Bronchial epithelial cell (primary cell): ENCODE results near the gene DNM3. TPM values are rescaled to one million over a fixed set of nuclear protein-coding genes. Genes with fewer than 3 reads are reported as not detected.

ENCODE experiments used
- DNase-seq: peaks from one replicate; pipeline ENCODE4 v3.0.0-alpha.2; 2010; ENCODE audit warnings: low read depth
- FAIRE-seq: peaks from 2 replicates; lab custom pipeline; 2011; peaks lifted over from hg19 to GRCh38; lab: Jason Lieb, UNC
- H3K27me3 ChIP-seq: 2 replicates; pipeline ENCODE4 v1.5.1; 2011; ENCODE audit warnings: low read length; ENCODE audit not compliant: control insufficient read depth, insufficient read depth
- H3K36me3 ChIP-seq: 2 replicates; pipeline ENCODE4 v1.5.1; 2011; ENCODE audit warnings: low read length; ENCODE audit not compliant: control insufficient read depth, insufficient read depth
- H3K4me3 ChIP-seq: 2 replicates; pipeline ENCODE4 v1.5.1; 2011; ENCODE audit warnings: mild to moderate bottlenecking, low read depth, low read length, control low read depth
- total RNA-seq: library from RNA; depleted of rRNA; stranded (reverse); fragments of >200 nt; gene quantifications from 2 replicates; pipeline ENCODE4 v1.2.1, GENCODE V29; 2014
- TF ChIP-seq, protein P1 (sequence below): IDR thresholded peaks from 2 replicates; pipeline ENCODE4 v1.5.1; 2011; ENCODE audit warnings: mild to moderate bottlenecking, moderate library complexity, low read length, control low read depth, inconsistent platforms; ENCODE audit not compliant: insufficient read depth, severe bottlenecking

The DNM3 gene
- total RNA-seq, 1 donor from 2014 or later: 1.3 TPM

DNA sequence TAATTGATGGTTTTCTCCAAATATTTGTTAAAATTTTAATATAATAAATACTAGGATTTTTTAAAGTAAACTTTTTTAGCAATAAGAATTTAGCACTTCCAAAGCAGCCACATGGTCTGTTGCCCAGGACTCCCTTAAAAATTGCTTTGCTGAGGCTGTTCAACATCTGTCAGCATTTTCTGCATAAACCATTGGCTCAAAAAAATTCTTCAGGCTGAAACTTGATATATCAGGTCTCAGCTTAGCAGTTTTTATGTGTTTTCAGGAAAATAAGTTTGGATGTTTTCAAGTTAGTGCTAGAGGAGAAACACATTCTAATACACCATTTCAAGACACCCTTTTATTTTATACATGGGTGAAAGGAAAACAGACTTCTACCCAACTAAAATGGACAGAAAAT, 510.0 kb downstream of the DNM3 start:
- Histone ChIP-seq H3K4me3 (no peak overlapping the region), H3K36me3 (no peaks in the 10 kb centered on the region), H3K27me3 (no peaks in the 10 kb centered on the region)
- no peak for FAIRE-seq
- TF ChIP-seq, protein P1, sequence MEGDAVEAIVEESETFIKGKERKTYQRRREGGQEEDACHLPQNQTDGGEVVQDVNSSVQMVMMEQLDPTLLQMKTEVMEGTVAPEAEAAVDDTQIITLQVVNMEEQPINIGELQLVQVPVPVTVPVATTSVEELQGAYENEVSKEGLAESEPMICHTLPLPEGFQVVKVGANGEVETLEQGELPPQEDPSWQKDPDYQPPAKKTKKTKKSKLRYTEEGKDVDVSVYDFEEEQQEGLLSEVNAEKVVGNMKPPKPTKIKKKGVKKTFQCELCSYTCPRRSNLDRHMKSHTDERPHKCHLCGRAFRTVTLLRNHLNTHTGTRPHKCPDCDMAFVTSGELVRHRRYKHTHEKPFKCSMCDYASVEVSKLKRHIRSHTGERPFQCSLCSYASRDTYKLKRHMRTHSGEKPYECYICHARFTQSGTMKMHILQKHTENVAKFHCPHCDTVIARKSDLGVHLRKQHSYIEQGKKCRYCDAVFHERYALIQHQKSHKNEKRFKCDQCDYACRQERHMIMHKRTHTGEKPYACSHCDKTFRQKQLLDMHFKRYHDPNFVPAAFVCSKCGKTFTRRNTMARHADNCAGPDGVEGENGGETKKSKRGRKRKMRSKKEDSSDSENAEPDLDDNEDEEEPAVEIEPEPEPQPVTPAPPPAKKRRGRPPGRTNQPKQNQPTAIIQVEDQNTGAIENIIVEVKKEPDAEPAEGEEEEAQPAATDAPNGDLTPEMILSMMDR: no peak
- no peak for DNase-seq

DNA sequence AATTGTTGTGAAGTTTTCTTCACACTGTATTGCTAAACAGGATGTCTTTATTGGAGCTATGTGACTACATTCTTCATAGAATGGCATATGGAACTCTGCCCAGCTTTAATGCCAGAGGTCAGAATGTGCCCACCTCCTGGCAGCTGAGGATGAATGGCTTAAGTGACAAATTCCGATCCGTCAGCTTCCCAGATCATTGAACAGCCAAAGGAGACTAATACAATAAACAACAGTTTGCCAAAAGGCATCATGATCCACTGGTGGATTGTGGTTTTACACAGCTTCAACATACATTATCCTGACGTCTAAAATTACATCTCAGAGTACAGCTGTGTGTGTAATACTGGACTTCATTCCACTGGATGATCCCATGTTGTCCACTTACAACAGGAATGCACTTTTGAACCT, 510.5 kb downstream of the DNM3 start:
- Histone ChIP-seq H3K27me3 (no peaks in the 10 kb centered on the region), H3K4me3 (no peak overlapping the region), H3K36me3 (no peaks in the 10 kb centered on the region)
- TF ChIP-seq, protein P1: no peak
- peak; percentile 40 for FAIRE-seq
- DNase-seq: no peak

DNA sequence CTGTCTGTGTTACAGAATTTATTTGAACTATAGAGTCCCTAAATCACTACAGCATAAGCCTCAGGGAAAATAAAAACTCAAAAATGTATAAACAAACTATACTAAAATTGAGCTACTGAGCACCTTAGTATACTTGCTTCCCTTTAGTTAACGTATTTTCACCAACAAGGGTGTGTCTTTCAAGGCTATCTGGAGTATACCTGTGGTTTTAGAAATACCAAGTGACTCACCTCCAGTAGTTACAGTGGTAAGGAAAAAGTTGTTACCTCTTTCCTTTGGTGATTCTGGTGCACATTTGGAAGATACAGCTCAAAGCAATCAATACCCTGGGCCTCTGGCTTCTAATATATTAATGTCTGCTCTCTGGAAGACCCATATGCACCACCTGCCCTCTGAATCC, 511.1 kb downstream of the DNM3 start:
- peak; percentile 90 for DNase-seq
- no peaks in the 10 kb centered on the region for H3K27me3 ChIP-seq
- no peaks in the 10 kb centered on the region for H3K36me3 ChIP-seq
- H3K4me3 ChIP-seq: no peak overlapping the region
- no peak for FAIRE-seq
- TF ChIP-seq, protein P1: no peak

DNA sequence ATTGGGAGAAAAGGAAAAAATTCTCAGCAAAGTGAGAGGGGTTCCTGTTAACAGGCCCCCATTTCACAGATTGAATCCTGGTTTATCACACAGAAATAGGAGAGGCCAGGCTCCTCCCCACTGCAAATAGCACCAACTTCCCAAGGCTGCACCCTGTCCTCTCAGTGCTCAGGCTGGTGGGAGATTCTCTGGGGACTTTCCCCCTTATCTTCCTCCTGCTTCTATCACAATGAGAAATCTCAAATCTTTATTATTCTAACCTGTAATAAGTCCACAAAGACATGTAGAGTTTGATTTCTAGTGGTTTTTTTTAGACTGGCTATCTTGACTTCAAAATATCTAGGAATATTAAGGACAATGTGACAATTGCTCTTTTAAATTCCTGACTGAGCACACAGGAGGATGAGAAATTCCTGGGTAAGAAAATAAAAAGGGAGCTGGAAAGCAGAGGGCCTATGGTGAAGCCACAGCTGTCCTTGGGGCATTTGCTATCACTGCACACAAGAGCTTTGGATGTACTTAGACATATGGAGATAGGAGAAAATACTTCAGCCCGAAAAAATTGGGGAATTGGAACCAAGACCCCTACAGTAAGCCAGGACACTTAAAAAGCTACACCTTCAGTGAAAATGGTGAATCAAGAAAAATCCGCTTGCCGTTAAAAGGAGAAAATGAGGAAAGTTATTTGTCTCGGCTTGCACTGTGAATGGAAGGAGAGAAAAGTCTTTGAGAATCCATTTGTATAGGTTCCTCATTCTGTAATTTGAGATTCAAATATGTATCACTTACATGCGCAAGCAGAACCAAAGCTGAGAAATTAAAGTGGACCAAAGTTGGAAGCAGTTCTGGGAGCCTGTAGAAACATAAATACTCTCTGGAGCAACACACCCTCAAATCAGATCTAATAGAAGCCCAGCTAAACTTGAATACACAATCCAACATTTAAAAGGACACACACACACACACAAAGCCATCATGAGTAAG, 513.3 kb downstream of the DNM3 start:
- FAIRE-seq: no peak
- TF ChIP-seq, protein P1: no peak
- no peak for DNase-seq
- Histone ChIP-seq H3K4me3 (no peak overlapping the region), H3K27me3 (no peaks in the 10 kb centered on the region), H3K36me3 (no peaks in the 10 kb centered on the region)

DNA sequence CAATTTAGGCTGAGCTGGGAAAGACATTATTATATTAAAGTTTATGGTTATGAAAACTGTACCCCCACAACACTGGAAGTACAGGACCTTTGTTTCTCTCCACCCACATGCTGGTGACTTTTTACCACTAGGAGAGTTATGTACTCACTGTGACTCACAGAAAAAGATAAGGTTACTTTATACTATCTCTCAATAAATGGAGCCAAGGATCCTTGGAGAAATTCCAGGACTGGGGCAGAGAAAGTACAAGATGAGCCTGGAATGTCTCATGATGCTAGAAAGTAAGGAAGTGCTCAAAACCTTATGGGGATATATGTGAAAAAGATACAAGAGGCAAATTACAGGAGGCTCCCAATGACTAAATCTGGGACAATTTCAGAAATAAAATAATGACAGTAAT, 515.3 kb downstream of the DNM3 start:
- TF ChIP-seq, protein P1: no peak
- H3K4me3 ChIP-seq: no peak overlapping the region
- no peaks in the 10 kb centered on the region for H3K27me3 ChIP-seq
- FAIRE-seq (no peak), DNase-seq (peak; percentile 77)
- no peaks in the 10 kb centered on the region for H3K36me3 ChIP-seq
